ENCODE data around the gene MARCHF3. TPM values are rescaled to one million over a fixed set of nuclear protein-coding genes. Genes with fewer than 3 reads are reported as not detected.
"Not testable (repeated sequence)": the region's sequence is repeated elsewhere in the genome, so short reads cannot be mapped to it uniquely, and the experiment has no call there.

MARCHF3 gene
- total and polyA plus RNA-seq, 8 donors: 2.8 to 7.5 (median 3.9) TPM

DNA sequence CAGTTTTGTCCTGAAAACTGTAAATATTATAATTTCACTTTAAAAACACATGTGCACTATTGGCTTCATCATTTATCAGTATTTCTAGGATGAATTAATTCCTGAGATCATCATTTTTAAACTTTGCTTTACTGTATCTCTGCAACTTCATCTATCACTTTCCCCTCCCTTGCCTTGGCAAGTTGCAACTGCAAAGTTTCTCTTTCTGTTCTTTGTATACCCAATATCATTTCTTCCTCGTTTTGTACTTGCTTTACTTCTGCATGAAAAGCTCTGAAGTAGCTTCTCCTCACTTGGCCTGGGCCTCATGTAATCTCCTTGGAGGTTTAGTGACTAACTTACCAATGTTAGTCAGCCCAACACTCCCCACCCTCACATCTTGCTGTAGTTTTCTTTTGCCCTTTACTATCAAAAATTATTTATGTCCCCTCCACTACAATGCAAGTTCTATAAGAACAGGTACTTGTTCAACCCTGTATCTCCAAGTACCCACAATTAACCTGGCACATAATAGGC lies 30.2 kb upstream of the MARCHF3 start:
- no peaks in the 10 kb centered on the region for H3K4me1 ChIP-seq
- WGBS, 2 donors: 50 to 59% methylated on average over 1 of the region's 1 CpG
- H3K27me3 ChIP-seq: no peaks in the 10 kb centered on the region
- TF ChIP-seq, protein P1, sequence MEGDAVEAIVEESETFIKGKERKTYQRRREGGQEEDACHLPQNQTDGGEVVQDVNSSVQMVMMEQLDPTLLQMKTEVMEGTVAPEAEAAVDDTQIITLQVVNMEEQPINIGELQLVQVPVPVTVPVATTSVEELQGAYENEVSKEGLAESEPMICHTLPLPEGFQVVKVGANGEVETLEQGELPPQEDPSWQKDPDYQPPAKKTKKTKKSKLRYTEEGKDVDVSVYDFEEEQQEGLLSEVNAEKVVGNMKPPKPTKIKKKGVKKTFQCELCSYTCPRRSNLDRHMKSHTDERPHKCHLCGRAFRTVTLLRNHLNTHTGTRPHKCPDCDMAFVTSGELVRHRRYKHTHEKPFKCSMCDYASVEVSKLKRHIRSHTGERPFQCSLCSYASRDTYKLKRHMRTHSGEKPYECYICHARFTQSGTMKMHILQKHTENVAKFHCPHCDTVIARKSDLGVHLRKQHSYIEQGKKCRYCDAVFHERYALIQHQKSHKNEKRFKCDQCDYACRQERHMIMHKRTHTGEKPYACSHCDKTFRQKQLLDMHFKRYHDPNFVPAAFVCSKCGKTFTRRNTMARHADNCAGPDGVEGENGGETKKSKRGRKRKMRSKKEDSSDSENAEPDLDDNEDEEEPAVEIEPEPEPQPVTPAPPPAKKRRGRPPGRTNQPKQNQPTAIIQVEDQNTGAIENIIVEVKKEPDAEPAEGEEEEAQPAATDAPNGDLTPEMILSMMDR (IDR thresholded peaks at IDR 0.05): no peak
- DNase-seq (no peak), ATAC-seq (no peak), FAIRE-seq (no peak)
- no peak overlapping the region for H3K27ac ChIP-seq
- intact Hi-C loops (cut with DNase I): no loop called here
- H3K36me3 ChIP-seq: no peaks in the 10 kb centered on the region
- no peak overlapping the region for H3K4me3 ChIP-seq
- H3K9me3 ChIP-seq: no peaks in the 10 kb centered on the region

DNA sequence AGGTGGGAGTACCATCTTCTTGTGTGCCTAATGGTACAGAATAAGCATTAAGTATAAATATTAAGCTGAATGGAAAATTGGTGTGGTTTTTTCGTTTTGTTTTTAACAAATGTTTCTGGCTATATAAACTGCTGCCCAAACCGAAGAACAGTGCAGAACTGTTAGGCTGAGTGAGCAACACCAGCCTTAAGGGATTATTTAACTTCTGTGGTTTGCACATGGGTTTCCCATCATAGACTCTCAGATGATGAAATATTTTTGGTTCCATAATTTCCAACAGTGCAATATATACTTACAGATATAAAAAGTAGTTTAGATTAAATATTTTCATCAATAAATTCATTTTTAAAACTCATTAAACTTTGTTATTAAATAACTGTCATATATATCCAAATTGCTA lies 26.5 kb upstream of the MARCHF3 start:
- WGBS, 2 donors: 72 to 73% methylated on average over 2 of the region's 2 CpGs
- Histone ChIP-seq H3K4me3 (no peak overlapping the region), H3K4me1 (no peaks in the 10 kb centered on the region), H3K27ac (no peak overlapping the region), H3K27me3 (no peaks in the 10 kb centered on the region), H3K36me3 (peaks cover 0 to 4% (median 0%) of the 10 kb centered on the region in 3 donors), H3K9me3 (no peaks in the 10 kb centered on the region)
- FAIRE-seq (no peak), DNase-seq (no peak), ATAC-seq (no peak)
- intact Hi-C loops (cut with DNase I): no loop called here
- TF ChIP-seq, protein P1 (IDR thresholded peaks at IDR 0.05): no peak

DNA sequence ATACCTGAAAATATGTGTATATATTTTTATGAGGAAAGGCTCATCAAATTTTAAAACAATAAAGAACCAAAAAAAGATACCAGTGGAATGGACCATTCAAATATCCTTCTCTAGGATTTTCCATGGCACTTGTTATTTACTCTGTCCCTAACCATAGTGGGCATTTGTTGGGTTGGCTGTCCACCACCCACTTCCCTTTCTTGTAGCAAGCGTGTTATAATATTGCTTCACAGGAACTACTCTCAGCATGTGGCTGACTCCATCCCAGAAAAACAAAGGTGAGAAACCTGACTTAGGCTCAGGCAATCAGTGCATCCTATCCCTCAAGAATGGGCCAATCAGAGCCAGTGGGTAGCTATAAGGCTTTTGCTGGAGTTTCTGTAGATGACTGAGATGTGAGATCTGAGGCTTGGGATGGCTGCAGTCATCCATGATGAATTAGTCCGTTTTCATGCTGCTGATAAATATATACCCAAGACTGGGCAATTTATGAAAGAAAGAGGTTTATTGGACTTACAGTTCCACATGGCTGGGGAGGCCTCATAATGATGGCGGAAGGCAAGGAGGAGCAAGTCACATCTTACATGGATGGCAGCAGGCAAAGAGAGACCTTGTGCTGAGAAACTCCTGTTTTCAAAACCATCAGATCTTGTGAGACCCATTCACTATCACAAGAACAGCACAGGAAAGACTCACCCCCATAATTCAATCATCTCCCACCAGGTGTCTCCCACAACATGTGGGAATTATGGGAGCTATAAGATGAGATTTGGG lies 25.7 kb upstream of the MARCHF3 start:
- 91 to 94% methylated on average over 3 of the region's 3 CpGs for WGBS, 2 donors
- DNase-seq (no peak), FAIRE-seq (no peak), ATAC-seq (no peak)
- H3K36me3 ChIP-seq: peaks cover 0 to 9% (median 0%) of the 10 kb centered on the region in 3 donors
- no peaks in the 10 kb centered on the region for H3K4me1 ChIP-seq
- intact Hi-C loops (cut with DNase I): no loop called here
- H3K27ac ChIP-seq: no peak overlapping the region
- H3K27me3 ChIP-seq: no peaks in the 10 kb centered on the region
- TF ChIP-seq, protein P1 (IDR thresholded peaks at IDR 0.05): no peak
- H3K4me3 ChIP-seq: no peak overlapping the region
- H3K9me3 ChIP-seq: no peaks in the 10 kb centered on the region

DNA sequence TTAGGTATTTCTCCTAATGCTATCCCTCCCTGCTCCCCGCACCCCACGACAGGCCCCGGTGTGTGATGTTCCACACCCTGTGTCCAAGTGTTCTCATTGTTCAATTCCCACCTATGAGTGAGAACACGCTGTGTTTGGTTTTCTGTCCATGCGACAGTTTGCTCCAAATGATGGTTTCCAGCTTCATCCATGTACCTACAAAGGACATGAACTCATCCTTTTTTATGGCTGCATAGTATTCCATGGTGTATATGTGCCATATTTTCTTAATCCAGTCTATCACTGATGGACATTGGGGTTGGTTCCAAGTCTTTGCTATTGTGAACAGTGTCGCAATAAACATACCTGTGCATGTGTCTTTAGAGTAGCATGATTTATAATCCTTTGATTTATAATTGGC lies 23.2 kb upstream of the MARCHF3 start:
- H3K4me1 ChIP-seq; DNase-seq; intact Hi-C loops (cut with DNase I); ATAC-seq; H3K36me3 ChIP-seq; H3K27ac ChIP-seq; H3K27me3 ChIP-seq; H3K9me3 ChIP-seq; FAIRE-seq; H3K4me3 ChIP-seq: not testable (repeated sequence)
- 96 to 98% methylated on average over 6 of the region's 6 CpGs for WGBS, 2 donors

DNA sequence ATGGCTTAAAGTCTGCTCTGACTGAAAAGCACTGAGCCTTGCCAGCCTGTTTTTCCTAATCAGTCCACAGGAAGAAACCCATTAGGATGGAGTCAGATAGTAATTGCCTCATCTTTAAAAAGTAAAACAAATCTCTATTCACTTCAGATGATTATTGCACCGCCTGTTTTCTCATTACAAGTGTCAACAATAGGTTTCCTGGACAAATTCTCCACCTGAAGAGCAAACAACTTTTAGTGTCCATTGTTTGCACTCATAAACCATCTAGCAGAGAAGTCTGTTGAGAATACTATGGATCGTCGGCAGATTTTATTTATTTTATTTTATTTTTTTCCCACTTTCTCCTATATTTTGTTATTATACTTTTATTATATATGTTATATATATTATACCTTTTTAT lies 22.7 kb upstream of the MARCHF3 start:
- Histone ChIP-seq H3K4me3 (no peak overlapping the region), H3K9me3 (no peaks in the 10 kb centered on the region), H3K27me3 (no peaks in the 10 kb centered on the region), H3K36me3 (peaks cover 0 to 9% (median 0%) of the 10 kb centered on the region in 3 donors), H3K4me1 (no peaks in the 10 kb centered on the region), H3K27ac (no peak overlapping the region)
- FAIRE-seq (no peak), ATAC-seq (no peak), DNase-seq (no peak)
- TF ChIP-seq, protein P1 (IDR thresholded peaks at IDR 0.05): no peak
- intact Hi-C loops (cut with DNase I): no loop called here
- 93 to 97% methylated on average over 3 of the region's 3 CpGs for WGBS, 2 donors

Data from pancreas (tissue), 10 donors.